IPS DF 6.9 (cell line): ENCODE data around the gene SLC35D3.

Experiments
- DNase-seq: peaks from one replicate; pipeline ENCODE4 v3.0.0-alpha.2; 2013; ENCODE audit warnings: low read depth, low spot score
- H3K27ac ChIP-seq: one replicate; pipeline ENCODE4 v1.5.1; 2013; ENCODE audit warnings: low read length, control low read depth
- H3K27me3 ChIP-seq: 2 replicates; pipeline ENCODE4 v1.6.1; 2013; ENCODE audit warnings: mild to moderate bottlenecking, low read length; ENCODE audit not compliant: control insufficient read depth, insufficient read depth
- H3K36me3 ChIP-seq: 2 replicates; pipeline ENCODE4 v1.6.1; 2013; ENCODE audit warnings: low read length; ENCODE audit not compliant: control insufficient read depth, insufficient read depth
- H3K4me1 ChIP-seq: 2 replicates; pipeline ENCODE4 v1.6.1; 2013; ENCODE audit warnings: low read length; ENCODE audit not compliant: control insufficient read depth, insufficient read depth
- H3K4me3 ChIP-seq: 2 replicates; pipeline ENCODE4 v1.5.1; 2013; ENCODE audit warnings: mild to moderate bottlenecking, low read length
- H3K9me3 ChIP-seq: 2 replicates; pipeline ENCODE4 v1.6.1; 2013; ENCODE audit warnings: low read length, inconsistent platforms; ENCODE audit not compliant: control insufficient read depth, insufficient read depth
- WGBS: extraction: QIAGEN DNeasy Blood & Tissue Kit; methylation state at CpG from one replicate; pipeline ENCODE4 v1.1.7; 2013; ENCODE audit warnings: mixed read lengths, missing lambda C conversion rate; ENCODE audit not compliant: insufficient read length, insufficient coverage; 5-methylcytosine and 5-hydroxymethylcytosine counted together

SLC35D3 gene

DNA sequence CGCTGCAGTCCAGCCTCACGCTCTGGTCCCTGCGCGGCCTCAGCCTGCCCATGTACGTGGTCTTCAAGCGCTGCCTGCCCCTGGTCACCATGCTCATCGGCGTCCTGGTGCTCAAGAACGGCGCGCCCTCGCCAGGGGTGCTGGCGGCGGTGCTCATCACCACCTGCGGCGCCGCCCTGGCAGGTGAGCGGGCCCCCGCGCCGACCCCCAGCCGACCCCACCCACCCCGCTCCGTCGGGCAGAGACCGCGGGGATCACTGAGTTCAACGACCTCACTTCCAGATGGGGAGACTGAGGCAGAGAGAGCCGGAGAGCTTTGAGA is 545 bp downstream of the SLC35D3 start:
- H3K9me3 ChIP-seq, result no peaks in the 10 kb centered on the region
- no peaks in the 10 kb centered on the region; the same call in 1 of the 2 replicates for H3K36me3 ChIP-seq
- H3K27me3 ChIP-seq, result peaks cover 32% of the 10 kb centered on the region
- H3K4me1 ChIP-seq, result peaks cover 4% of the 10 kb centered on the region
- DNase-seq, result no peak
- no CpG with 5 or more reads among the region's 29 CpGs for WGBS
- H3K4me3 ChIP-seq, result peak overlapping the region; percentile 32; the same call in 1 of the 2 replicates
- H3K27ac ChIP-seq, result no peak overlapping the region

DNA sequence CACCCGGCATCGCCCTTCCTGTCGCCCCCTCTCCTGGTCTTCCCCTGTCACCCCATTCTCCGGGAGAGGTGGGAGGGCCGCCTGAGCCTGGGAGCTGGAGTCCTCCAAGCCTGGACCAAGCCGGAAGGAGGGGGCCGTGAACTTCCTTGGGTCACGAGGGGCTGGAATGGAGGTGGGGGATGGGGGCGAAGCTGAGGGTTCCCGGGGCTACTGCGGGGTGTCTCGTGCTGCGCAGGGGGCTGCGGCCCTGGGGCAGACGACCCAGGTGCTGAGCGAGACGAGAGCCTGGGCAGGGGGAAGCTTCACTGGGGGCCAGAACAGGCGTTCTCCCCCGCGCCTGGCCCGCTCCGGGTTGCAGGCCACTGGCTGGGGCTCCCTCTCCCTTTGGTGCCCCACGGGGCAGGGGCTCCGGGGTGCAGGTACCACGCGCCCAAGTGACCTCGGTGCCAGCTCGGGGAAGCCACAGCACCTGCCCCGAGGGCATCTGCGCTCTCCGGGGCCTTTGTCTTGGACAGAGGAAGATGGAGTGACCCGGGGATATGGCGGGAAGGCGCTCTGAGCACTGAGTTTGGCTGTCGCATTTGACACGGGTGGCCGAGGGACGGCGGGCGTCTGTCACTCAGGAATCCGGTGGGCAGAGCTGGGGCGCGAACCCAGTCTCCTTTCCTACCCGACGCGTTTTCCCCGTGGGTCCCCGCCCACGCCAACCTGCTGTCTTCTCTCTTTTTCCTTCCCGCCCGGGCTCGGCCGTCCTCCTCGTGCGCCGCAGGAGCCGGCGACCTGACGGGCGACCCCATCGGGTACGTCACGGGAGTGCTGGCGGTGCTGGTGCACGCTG is 1.2 kb downstream of the SLC35D3 start:
- no CpG with 5 or more reads among the region's 65 CpGs for WGBS
- Histone ChIP-seq H3K36me3 (no peaks in the 10 kb centered on the region; the same call in 1 of the 2 replicates), H3K27me3 (peaks cover 32% of the 10 kb centered on the region), H3K27ac (no peak overlapping the region), H3K9me3 (no peaks in the 10 kb centered on the region), H3K4me3 (no peak overlapping the region), H3K4me1 (peaks cover 4% of the 10 kb centered on the region)
- no peak for DNase-seq

DNA sequence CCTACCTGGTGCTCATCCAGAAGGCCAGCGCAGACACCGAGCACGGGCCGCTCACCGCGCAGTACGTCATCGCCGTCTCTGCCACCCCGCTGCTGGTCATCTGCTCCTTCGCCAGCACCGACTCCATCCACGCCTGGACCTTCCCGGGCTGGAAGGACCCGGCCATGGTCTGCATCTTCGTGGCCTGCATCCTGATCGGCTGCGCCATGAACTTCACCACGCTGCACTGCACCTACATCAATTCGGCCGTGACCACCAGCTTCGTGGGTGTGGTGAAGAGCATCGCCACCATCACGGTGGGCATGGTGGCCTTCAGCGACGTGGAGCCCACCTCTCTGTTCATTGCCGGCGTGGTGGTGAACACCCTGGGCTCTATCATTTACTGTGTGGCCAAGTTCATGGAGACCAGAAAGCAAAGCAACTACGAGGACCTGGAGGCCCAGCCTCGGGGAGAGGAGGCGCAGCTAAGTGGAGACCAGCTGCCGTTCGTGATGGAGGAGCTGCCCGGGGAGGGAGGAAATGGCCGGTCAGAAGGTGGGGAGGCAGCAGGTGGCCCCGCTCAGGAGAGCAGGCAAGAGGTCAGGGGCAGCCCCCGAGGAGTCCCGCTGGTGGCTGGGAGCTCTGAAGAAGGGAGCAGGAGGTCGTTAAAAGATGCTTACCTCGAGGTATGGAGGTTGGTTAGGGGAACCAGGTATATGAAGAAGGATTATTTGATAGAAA is 2.0 kb downstream of the SLC35D3 start:
- Histone ChIP-seq H3K27ac (no peak overlapping the region), H3K27me3 (peaks cover 32% of the 10 kb centered on the region), H3K9me3 (no peaks in the 10 kb centered on the region), H3K4me1 (peaks cover 4% of the 10 kb centered on the region), H3K36me3 (no peaks in the 10 kb centered on the region; the same call in 1 of the 2 replicates), H3K4me3 (no peak overlapping the region)
- WGBS, result 100% methylated on average over 1 of the region's 40 CpGs
- no peak for DNase-seq

DNA sequence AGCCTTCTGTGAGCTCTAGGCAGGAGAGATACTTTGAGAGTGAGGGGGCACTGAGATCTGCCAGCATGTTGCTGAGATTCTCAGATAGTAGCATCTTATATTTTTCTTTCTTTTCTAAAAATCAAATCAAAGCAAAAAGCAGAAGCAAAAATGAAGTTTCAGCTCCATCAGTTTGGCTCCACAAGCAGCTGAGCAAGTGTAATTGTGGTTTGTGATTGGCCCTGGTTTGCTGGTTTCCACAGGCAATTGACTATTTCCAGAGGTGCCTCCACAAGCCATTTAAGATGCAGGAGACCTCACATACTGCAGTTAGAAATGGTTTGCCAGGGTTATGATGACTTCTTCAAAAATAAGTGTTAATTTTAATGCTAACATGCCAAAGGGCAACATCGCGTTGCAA is 4.3 kb downstream of the SLC35D3 start:
- no CpG with 5 or more reads among the region's 2 CpGs for WGBS
- H3K4me3 ChIP-seq, result no peak overlapping the region
- no peak overlapping the region for H3K27ac ChIP-seq
- no peaks in the 10 kb centered on the region; the same call in 1 of the 2 replicates for H3K36me3 ChIP-seq
- no peaks in the 10 kb centered on the region for H3K9me3 ChIP-seq
- peaks cover 4% of the 10 kb centered on the region for H3K4me1 ChIP-seq
- no peak for DNase-seq
- H3K27me3 ChIP-seq, result peaks cover 17% of the 10 kb centered on the region; the same call in 1 of the 2 replicates

DNA sequence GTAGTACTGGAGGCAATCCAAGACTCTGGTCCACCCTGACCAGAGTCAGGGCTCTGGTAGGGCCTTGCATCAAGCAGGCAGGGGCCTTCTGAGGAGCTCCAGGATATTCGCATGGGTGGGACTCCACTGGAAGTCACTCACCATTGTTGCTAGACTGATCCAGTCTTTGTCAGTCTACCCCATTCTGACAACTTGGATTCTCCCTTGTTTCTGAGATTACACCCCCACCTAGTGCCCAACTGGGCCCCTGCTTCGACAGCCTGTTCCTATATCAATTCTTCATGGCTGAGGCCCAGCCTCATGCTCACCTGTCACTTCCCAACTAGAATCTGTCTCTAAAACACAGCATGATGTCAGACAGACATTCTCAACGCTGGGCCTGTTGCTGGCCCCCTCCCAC is 5.2 kb downstream of the SLC35D3 start:
- no peak overlapping the region for H3K27ac ChIP-seq
- WGBS, result no CpG with 5 or more reads among the region's 3 CpGs

DNA sequence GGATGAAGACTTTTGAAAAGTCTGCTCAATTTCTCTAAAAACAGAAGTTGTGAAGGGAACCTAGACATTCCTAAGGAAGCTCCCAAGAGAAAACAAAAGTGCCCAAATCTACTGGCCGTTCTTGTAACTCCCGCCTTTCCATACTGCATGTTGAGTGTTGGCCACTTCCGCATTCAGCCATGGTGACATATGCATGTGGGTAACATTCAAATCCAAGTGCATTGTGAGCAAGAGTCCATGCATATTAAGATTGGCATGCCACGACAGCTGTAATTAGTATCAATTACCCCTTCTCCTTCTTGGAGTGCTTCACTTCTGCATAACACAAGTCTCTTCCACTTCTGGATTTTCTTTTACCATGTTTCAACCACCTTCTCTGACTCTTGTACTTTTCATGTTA is 8.4 kb downstream of the SLC35D3 start:
- no peak for DNase-seq
- Histone ChIP-seq H3K9me3 (no peaks in the 10 kb centered on the region), H3K36me3 (no peaks in the 10 kb centered on the region), H3K4me3 (no peak overlapping the region), H3K4me1 (peaks cover 2% of the 10 kb centered on the region; the same call in 1 of the 2 replicates), H3K27ac (no peak overlapping the region), H3K27me3 (no peaks in the 10 kb centered on the region)
- no CpG with 5 or more reads among the region's 4 CpGs for WGBS

More for the DNA sequence above, 5.2 kb downstream of the SLC35D3 start:
- no peaks in the 10 kb centered on the region; the same call in 1 of the 2 replicates for H3K36me3 ChIP-seq
- DNase-seq, result no peak
- no peak overlapping the region for H3K4me3 ChIP-seq
- peaks cover 6% of the 10 kb centered on the region for H3K4me1 ChIP-seq
- H3K27me3 ChIP-seq, result peaks cover 8% of the 10 kb centered on the region; the same call in 1 of the 2 replicates
- H3K9me3 ChIP-seq, result no peaks in the 10 kb centered on the region

DNA sequence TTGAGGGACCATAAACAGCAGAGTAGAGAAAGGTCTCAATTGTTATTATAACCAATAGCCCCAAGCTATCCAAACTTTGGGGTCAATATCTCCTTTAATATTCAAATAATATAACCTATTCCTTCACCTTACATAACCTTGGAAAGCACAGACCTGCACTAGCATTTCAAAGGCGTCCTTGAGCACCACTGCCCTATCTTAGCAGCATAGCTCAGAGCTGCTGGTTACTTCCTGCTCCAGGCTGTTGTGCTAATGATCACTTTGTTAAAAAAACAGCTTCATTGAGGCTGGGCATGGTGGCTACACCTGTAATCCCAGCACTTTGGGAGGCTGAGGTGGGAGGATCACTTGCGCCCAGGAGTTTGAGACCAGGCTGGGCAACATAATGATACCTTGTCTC is 10.5 kb downstream of the SLC35D3 start:
- Histone ChIP-seq H3K27ac (no peak overlapping the region), H3K4me1 (peaks cover 2% of the 10 kb centered on the region; the same call in 1 of the 2 replicates), H3K27me3 (no peaks in the 10 kb centered on the region), H3K4me3 (no peak overlapping the region), H3K9me3 (no peaks in the 10 kb centered on the region), H3K36me3 (no peaks in the 10 kb centered on the region)
- WGBS, result no CpG with 5 or more reads among the region's 2 CpGs
- no peak for DNase-seq

DNA sequence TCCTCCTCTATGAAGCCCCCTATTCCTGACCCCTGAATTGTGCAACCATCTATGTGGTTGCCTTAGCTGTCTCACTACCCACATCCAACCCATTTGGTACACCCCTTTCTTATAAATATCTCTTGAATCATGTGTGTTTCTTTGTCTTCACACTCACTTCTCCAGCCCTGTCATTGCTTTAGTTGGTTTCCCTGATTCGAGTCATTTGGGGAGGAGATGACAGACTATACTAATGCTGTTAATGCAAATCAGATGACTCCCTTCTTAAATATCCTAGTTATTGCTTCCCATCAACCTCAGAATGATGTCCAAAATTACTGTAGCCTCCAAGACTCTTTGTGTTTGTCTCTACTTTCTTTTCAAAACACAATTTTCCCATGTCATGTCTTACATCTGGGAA is 23.0 kb downstream of the SLC35D3 start:
- DNase-seq, result no peak
- no CpG with 5 or more reads among the region's 1 CpG for WGBS
- no peaks in the 10 kb centered on the region for H3K27me3 ChIP-seq
- H3K9me3 ChIP-seq, result no peaks in the 10 kb centered on the region
- no peak overlapping the region for H3K27ac ChIP-seq
- H3K4me3 ChIP-seq, result no peak overlapping the region
- H3K4me1 ChIP-seq, result no peaks in the 10 kb centered on the region
- H3K36me3 ChIP-seq, result no peaks in the 10 kb centered on the region

DNA sequence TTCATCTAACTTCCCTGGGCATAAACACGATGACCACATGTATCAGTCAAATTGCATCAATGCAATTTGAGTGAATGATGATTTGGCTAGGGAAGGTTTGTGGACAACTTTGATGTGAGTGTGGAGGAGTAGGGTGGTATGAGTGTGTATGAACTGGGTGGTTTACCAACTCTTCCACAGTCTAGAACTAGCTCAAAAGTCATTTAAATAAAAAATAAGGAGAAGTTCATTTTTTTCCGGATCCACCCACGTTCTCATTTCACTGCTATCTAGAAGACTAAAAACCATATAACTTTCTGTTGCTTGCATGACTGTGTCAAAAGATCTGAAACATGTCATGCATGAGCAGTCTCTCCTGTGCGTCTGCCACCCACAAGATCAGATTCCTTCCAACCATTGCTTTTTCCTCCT is 23.6 kb downstream of the SLC35D3 start:
- H3K4me3 ChIP-seq, result no peak overlapping the region
- H3K27ac ChIP-seq, result no peak overlapping the region
- H3K4me1 ChIP-seq, result no peaks in the 10 kb centered on the region
- DNase-seq, result no peak
- WGBS, result no CpG with 5 or more reads among the region's 4 CpGs
- no peaks in the 10 kb centered on the region for H3K27me3 ChIP-seq
- no peaks in the 10 kb centered on the region for H3K36me3 ChIP-seq
- H3K9me3 ChIP-seq, result no peaks in the 10 kb centered on the region

DNA sequence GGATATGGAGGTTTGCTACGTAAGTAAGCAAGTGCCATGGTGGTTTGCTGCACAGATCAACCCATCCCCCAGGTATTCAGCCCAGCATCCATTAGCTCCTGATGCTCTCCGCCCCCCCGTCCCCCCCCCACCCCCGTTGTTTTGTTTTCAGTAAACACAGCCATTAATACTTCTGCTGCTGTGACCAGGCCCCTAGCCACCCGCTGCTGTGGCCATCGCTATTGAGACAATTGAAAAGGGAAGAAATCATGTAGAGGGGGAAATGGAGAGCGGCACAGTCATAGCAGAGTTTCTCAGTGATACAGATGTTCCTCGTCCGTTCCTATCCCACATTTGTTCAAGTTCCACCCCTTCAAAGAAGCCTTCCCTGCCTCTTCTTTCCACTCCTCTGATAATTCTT is 24.9 kb downstream of the SLC35D3 start:
- Histone ChIP-seq H3K9me3 (no peaks in the 10 kb centered on the region), H3K27ac (no peak overlapping the region), H3K4me1 (no peaks in the 10 kb centered on the region), H3K27me3 (no peaks in the 10 kb centered on the region), H3K36me3 (no peaks in the 10 kb centered on the region), H3K4me3 (no peak overlapping the region)
- no peak for DNase-seq
- WGBS, result no CpG with 5 or more reads among the region's 9 CpGs
